Measurements from ENCODE around the gene OBSCN. TPM values are rescaled to one million over a fixed set of nuclear protein-coding genes. Genes with fewer than 3 reads are reported as not detected.

The OBSCN gene
- total RNA-seq, 1 donor from 2014 or later = 25.7 TPM

DNA sequence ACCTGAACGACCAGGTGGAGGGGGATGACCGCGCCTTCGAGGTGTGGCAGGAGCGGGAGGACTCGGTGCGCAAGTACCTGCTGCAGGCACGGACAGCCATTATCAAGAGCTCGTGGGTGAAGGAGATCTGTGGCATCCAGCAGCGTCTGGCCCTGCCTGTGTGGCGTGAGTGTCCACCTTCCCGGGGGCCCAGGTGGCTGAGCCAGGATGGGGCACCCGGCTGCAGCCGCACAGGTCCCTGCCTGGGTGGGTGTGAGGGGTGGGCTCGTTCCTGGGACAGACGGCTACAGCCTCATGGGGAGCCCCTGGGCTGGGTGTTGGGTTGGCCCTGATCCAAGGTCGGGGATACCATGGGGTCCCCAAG, 133.6 kb downstream of the OBSCN start:
- H3K9me3 Mint-ChIP-seq (ENCODE audit: unreplicated experiment) = no peaks in the 10 kb centered on the region
- H3K27me3 Mint-ChIP-seq (ENCODE audit: unreplicated experiment) = peaks cover 4% of the 10 kb centered on the region
- no peak overlapping the region for H3K27ac Mint-ChIP-seq (ENCODE audit: unreplicated experiment)
- TF ChIP-seq, protein P1, sequence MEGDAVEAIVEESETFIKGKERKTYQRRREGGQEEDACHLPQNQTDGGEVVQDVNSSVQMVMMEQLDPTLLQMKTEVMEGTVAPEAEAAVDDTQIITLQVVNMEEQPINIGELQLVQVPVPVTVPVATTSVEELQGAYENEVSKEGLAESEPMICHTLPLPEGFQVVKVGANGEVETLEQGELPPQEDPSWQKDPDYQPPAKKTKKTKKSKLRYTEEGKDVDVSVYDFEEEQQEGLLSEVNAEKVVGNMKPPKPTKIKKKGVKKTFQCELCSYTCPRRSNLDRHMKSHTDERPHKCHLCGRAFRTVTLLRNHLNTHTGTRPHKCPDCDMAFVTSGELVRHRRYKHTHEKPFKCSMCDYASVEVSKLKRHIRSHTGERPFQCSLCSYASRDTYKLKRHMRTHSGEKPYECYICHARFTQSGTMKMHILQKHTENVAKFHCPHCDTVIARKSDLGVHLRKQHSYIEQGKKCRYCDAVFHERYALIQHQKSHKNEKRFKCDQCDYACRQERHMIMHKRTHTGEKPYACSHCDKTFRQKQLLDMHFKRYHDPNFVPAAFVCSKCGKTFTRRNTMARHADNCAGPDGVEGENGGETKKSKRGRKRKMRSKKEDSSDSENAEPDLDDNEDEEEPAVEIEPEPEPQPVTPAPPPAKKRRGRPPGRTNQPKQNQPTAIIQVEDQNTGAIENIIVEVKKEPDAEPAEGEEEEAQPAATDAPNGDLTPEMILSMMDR (IDR thresholded peaks at IDR 0.05; ENCODE audit: partially characterized antibody, unreplicated experiment) = no peak
- no peaks in the 10 kb centered on the region for H3K36me3 Mint-ChIP-seq (ENCODE audit: unreplicated experiment)
- no peak overlapping the region for H3K4me3 Mint-ChIP-seq (ENCODE audit: unreplicated experiment)
- no peak for DNase-seq
- H3K4me1 Mint-ChIP-seq (ENCODE audit: low read depth, unreplicated experiment) = no peaks in the 10 kb centered on the region

DNA sequence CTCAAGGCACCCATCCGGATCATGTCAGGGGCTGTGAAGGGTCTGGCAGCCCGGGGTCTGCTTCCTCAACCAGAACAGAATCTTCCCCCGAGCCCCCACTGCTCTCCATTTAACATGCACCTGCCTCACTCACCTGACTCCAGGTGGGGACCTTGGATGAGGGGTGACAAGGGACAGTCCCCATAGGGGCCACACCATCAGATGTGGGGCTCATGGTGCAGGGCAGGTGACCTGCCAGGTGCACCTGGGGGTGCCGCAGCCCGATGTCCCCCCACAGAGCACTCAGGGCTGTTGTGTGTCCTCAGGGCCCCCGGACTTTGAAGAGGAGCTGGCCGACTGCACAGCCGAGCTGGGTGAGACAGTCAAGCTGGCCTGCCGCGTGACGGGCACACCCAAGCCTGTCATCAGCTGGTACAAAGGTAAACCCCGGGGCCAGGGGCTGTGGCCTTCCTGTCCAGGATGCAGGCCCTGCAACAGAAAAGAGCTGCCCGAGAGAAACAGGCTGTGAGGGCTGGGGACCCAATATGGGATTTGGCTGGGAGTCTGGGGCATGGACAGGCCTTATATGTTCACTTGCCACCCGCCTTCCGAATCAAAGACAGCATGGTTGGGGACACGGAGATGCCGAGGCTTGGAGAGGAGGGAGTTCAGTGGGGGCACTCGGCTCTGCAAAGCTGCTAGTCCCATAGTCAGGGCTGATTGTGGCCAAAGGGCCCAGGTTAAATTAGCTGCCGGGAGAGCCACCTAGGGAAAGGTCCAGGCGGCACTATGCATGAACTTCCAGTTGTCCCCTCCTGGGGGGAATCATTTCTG, 134.2 kb downstream of the OBSCN start:
- Mint-ChIP-seq H3K4me3 (ENCODE audit: unreplicated experiment) (no peak overlapping the region), H3K27ac (ENCODE audit: unreplicated experiment) (no peak overlapping the region), H3K27me3 (ENCODE audit: unreplicated experiment) (peaks cover 4% of the 10 kb centered on the region), H3K9me3 (ENCODE audit: unreplicated experiment) (no peaks in the 10 kb centered on the region), H3K36me3 (ENCODE audit: unreplicated experiment) (no peaks in the 10 kb centered on the region), H3K4me1 (ENCODE audit: low read depth, unreplicated experiment) (no peaks in the 10 kb centered on the region)
- TF ChIP-seq, protein P1 (IDR thresholded peaks at IDR 0.05; ENCODE audit: partially characterized antibody, unreplicated experiment) = no peak
- DNase-seq = no peak

DNA sequence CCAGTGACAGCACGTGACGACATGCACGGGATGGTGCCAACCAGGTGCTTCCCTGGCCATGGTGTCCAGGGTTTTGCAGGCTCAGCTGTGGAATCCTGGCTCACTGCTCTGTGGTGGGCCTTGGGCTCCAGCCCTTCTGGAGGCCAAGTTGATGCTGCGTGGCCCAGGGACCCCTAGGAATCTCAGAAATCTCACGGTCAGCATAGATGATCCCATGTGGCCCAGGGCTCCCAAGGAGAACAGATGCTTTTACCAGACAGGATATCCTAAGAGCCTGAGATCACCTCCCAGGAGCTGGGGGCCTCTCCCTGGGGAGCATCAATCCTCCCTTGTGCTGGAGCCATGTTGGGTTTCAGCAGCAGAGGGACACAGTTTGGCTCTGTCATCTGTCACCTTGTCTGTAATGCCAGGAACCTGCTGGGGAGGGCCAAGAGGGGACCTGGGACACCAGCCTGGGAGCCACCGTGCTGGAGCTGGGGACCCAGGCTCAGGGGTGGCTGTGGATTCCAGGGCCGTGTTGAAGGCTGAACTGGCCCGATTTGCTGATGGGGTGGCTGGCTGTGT, 134.9 kb downstream of the OBSCN start:
- DNase-seq = peak; percentile 14
- H3K27ac Mint-ChIP-seq (ENCODE audit: unreplicated experiment) = no peak overlapping the region
- H3K36me3 Mint-ChIP-seq (ENCODE audit: unreplicated experiment) = no peaks in the 10 kb centered on the region
- TF ChIP-seq, protein P1 (IDR thresholded peaks at IDR 0.05; ENCODE audit: partially characterized antibody, unreplicated experiment) = no peak
- no peaks in the 10 kb centered on the region for H3K4me1 Mint-ChIP-seq (ENCODE audit: low read depth, unreplicated experiment)
- no peaks in the 10 kb centered on the region for H3K9me3 Mint-ChIP-seq (ENCODE audit: unreplicated experiment)
- H3K27me3 Mint-ChIP-seq (ENCODE audit: unreplicated experiment) = peaks cover 4% of the 10 kb centered on the region
- no peak overlapping the region for H3K4me3 Mint-ChIP-seq (ENCODE audit: unreplicated experiment)

DNA sequence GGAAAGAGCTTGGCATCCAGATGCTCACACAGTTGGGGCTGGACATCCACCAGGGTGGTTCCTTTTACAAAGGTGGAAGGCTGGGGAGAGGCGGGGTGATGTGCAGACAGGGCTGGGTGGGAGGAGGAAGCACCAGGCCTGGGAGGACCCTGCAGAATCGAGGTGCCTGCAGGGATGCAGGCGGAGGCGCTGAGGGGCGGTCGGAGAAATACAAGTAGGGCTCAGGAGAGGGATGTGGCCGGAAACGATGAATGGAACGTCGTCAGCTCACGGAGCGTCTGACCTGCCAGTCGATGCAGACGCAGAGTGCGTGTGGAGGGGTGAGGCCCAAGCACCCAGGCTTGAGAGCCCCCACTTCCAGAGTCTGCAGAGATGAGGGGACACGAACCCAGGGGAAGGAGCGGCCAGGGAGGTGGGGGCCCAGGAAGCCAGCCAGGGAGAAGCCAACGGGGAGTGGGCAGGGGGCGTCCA, 135.4 kb downstream of the OBSCN start:
- no peak for DNase-seq
- Mint-ChIP-seq H3K4me1 (ENCODE audit: low read depth, unreplicated experiment) (no peaks in the 10 kb centered on the region), H3K4me3 (ENCODE audit: unreplicated experiment) (no peak overlapping the region), H3K27me3 (ENCODE audit: unreplicated experiment) (peaks cover 4% of the 10 kb centered on the region), H3K27ac (ENCODE audit: unreplicated experiment) (no peak overlapping the region), H3K9me3 (ENCODE audit: unreplicated experiment) (no peaks in the 10 kb centered on the region), H3K36me3 (ENCODE audit: unreplicated experiment) (no peaks in the 10 kb centered on the region)
- TF ChIP-seq, protein P1 (IDR thresholded peaks at IDR 0.05; ENCODE audit: partially characterized antibody, unreplicated experiment) = no peak

DNA sequence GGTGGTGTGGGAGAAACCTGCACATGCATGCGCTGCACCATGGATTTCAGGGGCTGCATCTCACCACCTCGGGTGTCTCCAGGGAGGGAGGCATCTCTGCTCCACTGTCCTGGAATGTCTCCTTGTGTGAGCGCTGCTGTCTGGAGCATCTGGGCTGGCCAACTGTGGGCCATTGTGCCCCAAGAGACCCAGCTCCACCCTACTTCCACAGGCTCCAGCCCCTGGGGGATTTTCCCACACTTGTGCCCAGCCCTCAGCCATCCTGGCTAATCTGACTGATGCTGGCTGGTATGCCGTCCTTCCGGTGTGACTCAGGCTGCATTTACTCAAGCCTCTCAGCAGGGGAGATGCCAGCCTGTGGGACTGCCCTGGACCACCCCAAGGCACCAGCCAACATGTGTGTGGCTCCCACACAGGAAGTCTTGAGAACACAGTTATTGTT, 136.8 kb downstream of the OBSCN start:
- DNase-seq = peak; percentile 9

More for the DNA sequence above, 136.8 kb downstream of the OBSCN start:
- Mint-ChIP-seq H3K36me3 (ENCODE audit: unreplicated experiment) (no peaks in the 10 kb centered on the region), H3K4me1 (ENCODE audit: low read depth, unreplicated experiment) (no peaks in the 10 kb centered on the region), H3K4me3 (ENCODE audit: unreplicated experiment) (no peak overlapping the region), H3K27me3 (ENCODE audit: unreplicated experiment) (peaks cover 9% of the 10 kb centered on the region), H3K9me3 (ENCODE audit: unreplicated experiment) (peaks cover 3% of the 10 kb centered on the region), H3K27ac (ENCODE audit: unreplicated experiment) (no peak overlapping the region)
- TF ChIP-seq, protein P1 (IDR thresholded peaks at IDR 0.05; ENCODE audit: partially characterized antibody, unreplicated experiment) = no peak

Measured in glutamatergic neuron (in vitro differentiated cells).